Measurements from ENCODE around the gene SPRY4.
"Not testable (repeated sequence)": the region's sequence is repeated elsewhere in the genome, so short reads cannot be mapped to it uniquely, and the experiment has no call there.

SPRY4 gene

DNA sequence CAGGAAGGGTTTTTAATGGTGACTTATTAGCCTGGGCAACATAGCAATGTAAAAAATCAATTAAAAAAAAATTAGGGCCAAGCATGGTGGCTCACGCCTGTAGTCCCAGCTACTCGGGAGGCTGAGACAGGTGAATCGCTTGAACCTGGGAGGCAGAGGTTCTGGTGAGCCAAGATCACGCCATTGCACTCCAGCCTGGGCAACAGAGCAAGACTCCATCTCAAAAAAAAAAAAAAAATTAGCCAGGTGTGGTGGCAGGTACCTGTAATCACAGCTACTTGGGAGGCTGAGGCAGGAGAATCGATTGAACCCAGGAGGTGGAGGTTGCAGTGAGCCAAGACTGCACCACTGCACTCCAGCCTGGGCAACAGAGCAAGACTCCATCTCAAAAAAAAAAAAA, 27.0 kb downstream of the SPRY4 start:
- H3K27me3 Mint-ChIP-seq; H3K4me3 Mint-ChIP-seq; H3K27ac Mint-ChIP-seq; H3K36me3 Mint-ChIP-seq (ENCODE audit: low read depth); H3K4me1 Mint-ChIP-seq (ENCODE audit: low read depth); H3K9me3 Mint-ChIP-seq: not testable (repeated sequence)

DNA sequence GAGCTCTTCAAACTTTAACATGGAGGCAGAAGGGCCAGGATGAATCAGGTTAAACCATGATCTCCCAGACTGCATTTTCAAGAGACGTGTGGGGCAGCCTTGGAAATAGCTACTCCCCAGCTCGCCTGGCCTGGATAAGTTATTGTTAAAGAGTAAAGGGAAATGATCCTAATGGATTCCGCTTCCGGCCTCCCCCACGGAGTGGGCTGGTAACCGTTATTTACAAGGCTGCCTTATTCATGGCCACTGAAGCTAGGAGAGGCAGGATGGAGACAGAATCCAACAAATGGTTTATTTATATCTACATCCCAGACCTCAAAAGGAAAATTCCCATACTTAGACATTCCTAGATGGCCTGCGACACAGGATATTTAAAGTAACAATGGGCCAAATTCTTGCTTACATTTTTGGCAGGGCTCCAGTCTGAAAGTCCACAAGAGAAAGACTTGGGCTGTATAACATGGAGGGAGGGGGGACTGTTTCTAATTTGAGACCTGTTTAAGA, 27.9 kb downstream of the SPRY4 start:
- Mint-ChIP-seq H3K4me3 (no peak overlapping the region), H3K36me3 (ENCODE audit: low read depth) (no peaks in the 10 kb centered on the region), H3K27me3 (peaks cover 3% of the 10 kb centered on the region), H3K4me1 (ENCODE audit: low read depth) (no peaks in the 10 kb centered on the region), H3K27ac (no peak overlapping the region), H3K9me3 (no peaks in the 10 kb centered on the region)

DNA sequence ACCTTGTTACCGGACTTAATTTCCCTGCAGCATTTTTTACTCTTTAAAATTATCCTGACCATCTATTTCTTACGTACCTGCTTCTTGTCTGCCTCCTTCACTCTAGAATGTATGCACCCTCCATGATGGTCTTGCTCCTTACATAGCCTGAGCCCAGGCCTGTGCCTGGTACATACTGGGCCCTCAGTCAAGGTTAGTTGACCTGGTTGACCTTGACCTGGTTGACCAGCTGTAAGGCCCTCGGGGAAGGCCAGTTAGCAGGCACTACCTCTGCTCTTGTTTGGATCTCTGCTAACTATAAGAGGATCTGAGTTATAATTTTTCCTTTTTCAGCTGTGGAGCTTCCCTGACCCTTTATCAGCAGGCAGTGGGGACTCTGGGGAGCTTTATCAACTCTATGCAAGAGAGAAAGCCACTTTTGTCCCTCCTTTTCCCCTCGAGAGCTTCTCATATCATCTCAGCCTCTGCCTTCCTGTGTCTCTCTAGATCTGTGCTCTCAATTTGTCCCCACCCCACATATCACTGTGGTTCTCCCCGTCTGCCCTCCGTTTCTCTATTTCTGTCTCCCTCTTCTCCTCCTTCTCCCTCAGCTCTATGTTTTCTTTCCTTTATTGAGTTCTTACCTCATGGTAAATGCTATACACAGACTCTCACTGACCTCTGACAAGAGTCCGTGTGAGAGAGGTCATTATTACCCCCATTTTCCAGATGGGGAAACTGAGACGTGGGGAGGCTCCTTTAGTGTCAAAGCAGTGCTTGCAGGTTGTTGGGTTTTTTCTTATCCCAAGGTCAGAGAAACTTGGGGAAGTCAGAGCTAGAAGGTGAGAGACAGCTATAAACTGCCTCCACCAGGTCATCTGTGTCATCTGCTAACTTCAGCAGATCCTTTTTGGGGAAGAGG, 28.6 kb downstream of the SPRY4 start:
- H3K27ac Mint-ChIP-seq: no peak overlapping the region
- no peaks in the 10 kb centered on the region for H3K4me1 Mint-ChIP-seq (ENCODE audit: low read depth)
- H3K9me3 Mint-ChIP-seq: no peaks in the 10 kb centered on the region
- no peaks in the 10 kb centered on the region for H3K36me3 Mint-ChIP-seq (ENCODE audit: low read depth)
- peaks cover 3% of the 10 kb centered on the region for H3K27me3 Mint-ChIP-seq
- H3K4me3 Mint-ChIP-seq: no peak overlapping the region

DNA sequence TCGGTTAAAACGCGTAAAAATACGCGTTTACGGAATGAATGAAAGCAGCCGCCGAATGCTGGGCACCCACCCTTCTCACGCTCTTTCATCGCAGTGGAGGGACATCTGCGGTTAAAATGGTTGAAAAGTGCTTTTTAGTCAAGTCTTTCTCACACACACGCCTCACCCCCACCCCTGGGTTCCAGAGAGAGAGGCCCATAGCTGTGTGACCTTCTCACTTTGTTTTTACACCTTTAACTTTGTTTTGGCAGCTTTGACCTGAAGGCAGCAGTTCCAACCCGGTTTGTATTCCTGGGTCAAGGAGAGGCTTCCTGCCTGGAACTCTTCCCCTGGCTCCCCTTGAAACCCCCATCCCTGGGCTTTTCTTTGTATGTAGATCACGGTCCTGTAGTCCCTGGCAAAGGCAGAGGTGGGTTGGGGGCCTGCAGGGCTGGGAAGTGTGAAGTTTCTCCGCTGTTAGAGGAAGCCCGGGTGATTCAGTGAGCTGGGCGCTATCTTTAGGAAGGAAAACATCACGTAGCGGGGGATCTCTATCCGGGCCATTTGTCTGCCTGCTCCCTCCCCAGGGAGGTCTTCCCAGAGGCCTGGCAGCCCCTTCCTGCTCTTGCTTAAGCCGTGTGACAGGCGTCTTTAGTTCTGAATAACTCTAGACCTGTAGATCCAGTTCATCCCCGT, 29.6 kb downstream of the SPRY4 start:
- no peak overlapping the region for H3K4me3 Mint-ChIP-seq
- no peaks in the 10 kb centered on the region for H3K4me1 Mint-ChIP-seq (ENCODE audit: low read depth)
- no peak overlapping the region for H3K27ac Mint-ChIP-seq
- H3K9me3 Mint-ChIP-seq: no peaks in the 10 kb centered on the region
- no peaks in the 10 kb centered on the region for H3K36me3 Mint-ChIP-seq (ENCODE audit: low read depth)
- peaks cover 3% of the 10 kb centered on the region for H3K27me3 Mint-ChIP-seq

DNA sequence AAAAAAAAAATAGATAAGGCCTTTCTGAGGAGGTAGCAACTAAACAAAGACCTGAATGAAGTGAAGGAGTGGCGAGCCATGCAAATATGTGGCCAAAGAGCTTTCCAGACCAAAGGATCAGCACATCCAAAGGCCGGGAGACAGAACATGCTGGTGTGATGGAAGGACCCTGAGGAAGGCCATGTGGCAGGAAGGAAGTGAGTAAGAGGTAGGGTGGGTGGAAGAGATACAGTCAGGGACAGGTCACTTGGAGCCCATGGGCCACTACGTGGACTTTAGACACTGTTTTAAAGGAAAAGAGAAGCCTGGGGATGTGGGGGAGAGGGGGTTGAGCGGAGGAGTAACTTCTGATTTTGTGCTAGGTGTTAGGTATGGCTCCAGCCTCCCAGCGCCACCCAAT, 31.3 kb downstream of the SPRY4 start:
- Mint-ChIP-seq H3K4me3 (no peak overlapping the region), H3K27me3 (peaks cover 3% of the 10 kb centered on the region), H3K4me1 (ENCODE audit: low read depth) (no peaks in the 10 kb centered on the region), H3K36me3 (ENCODE audit: low read depth) (no peaks in the 10 kb centered on the region), H3K9me3 (no peaks in the 10 kb centered on the region), H3K27ac (peak overlapping the region; percentile 56)

DNA sequence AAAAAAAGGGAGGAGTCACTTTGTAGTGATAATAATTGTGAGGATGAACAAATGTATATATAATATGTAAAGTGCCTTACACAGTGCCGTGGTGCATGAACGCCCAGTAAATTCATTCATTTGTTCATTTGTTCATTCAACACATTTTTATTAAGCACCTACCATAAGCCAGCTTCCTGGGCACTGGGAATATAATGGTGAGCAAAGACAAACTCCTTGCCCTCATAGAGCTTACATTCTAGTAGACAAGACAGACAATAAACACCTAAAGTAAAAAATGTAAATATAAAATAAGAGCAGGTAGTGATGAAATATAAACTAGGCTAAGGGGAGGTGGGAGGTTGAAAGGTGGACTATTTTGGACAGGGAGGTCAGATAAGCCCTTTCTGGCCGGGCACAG, 32.0 kb downstream of the SPRY4 start:
- no peak overlapping the region for H3K27ac Mint-ChIP-seq
- H3K4me3 Mint-ChIP-seq: no peak overlapping the region
- peaks cover under 1% of the 10 kb centered on the region for H3K4me1 Mint-ChIP-seq (ENCODE audit: low read depth)
- no peaks in the 10 kb centered on the region for H3K9me3 Mint-ChIP-seq
- peaks cover 3% of the 10 kb centered on the region for H3K27me3 Mint-ChIP-seq
- no peaks in the 10 kb centered on the region for H3K36me3 Mint-ChIP-seq (ENCODE audit: low read depth)

DNA sequence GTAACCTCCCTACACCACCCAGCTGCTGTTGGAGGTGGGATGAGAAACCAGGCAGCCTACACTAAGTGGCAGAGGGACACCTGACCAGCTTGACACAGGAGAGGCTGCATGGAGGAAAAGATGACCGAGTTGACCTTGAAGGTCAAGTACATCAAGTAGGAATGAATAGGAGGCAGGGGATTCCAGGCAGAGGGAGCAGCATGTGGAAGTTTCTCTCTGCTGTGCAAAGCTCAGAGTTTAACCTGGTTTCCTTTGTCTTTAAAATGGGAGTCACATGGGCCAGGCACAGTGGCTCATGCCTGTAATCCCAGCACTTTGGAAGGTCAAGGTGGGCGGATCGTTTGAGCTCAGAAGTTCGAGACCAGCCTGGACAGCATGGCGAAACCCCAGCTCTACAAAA, 32.6 kb downstream of the SPRY4 start:
- H3K36me3 Mint-ChIP-seq (ENCODE audit: low read depth): no peaks in the 10 kb centered on the region
- H3K27me3 Mint-ChIP-seq: no peaks in the 10 kb centered on the region
- H3K27ac Mint-ChIP-seq: no peak overlapping the region

DNA sequence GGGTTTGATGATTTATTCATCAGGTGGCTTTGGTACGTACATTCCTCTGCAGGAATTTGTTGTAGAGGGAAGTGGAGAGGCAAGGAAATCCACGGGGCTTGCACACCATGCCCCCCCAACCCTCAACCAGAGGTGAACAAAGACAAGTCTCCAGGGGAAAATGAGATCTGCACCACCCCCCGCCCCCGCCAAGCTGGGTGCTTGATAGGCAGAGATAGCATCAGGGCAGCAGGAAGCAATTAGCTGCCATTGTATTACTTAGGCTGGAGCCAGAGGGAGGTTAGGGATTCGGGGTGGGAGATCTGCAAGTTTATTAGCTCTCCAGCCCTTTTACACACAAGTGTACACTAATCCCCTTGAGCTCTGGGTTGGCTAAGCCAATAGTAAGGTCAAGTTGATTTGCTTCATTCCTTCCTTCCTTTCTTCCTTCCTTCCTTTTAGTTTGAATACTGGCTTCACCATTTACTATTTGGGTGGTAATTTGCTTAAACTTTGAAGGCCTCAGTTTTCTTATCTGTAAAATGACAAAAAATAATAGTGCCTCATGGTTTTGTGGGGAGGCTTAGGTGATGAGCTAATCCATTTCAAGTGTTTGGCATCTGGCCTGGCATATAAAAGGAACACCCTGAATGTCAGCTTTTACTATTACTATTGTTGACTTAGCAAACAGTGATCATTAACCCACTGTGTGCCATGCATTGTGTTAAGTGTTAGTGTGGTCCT, 34.1 kb downstream of the SPRY4 start:
- no peak overlapping the region for H3K4me3 Mint-ChIP-seq
- H3K27me3 Mint-ChIP-seq: no peaks in the 10 kb centered on the region
- no peaks in the 10 kb centered on the region for H3K9me3 Mint-ChIP-seq
- H3K36me3 Mint-ChIP-seq (ENCODE audit: low read depth): no peaks in the 10 kb centered on the region
- H3K4me1 Mint-ChIP-seq (ENCODE audit: low read depth): peaks cover 4% of the 10 kb centered on the region
- H3K27ac Mint-ChIP-seq: no peak overlapping the region

More for the DNA sequence above, 32.6 kb downstream of the SPRY4 start:
- Mint-ChIP-seq H3K9me3 (no peaks in the 10 kb centered on the region), H3K4me3 (no peak overlapping the region), H3K4me1 (ENCODE audit: low read depth) (peaks cover 4% of the 10 kb centered on the region)

DNA sequence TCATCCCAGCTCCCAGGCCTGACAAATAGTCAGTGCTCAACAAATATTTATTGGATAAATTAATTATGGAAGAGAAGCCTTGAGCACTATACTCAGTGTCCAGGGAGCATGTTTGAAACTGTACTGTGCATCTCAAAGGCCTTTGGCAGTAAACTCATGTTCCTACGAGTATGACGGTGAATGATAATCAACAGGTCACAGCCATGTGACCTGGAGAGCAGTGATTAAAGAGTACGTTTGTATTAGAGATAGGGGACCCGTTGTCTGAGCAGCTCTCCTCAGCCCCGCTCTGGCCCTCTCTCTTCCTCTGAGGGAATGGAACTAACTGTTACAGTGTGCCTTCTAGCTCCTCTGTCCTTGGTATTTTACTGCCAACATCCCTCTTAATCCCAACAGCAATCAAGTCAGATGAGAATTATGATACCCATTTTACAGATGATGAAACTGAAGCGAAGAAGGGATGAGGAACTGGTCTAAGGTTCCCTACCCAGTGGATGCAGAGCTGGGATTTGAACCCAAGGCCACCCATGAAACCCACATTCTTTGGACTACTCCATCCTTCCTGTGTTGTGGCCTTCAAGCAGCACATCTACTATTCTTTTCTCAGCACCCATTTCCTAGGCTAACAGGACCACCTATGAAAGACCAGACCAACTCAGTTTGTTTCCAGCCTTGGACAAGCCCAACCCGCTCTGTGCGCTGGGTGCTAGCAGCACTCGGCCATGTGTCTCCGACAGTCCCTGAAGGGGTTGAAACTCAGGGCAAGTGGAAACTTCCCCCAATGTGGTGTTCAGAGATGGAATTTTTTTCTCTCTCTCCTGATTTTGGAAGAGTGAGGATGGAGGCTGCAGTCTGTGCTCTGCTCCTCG, 34.9 kb downstream of the SPRY4 start:
- Mint-ChIP-seq H3K27me3 (no peaks in the 10 kb centered on the region), H3K4me1 (ENCODE audit: low read depth) (peaks cover 4% of the 10 kb centered on the region), H3K36me3 (ENCODE audit: low read depth) (no peaks in the 10 kb centered on the region), H3K4me3 (no peak overlapping the region), H3K9me3 (no peaks in the 10 kb centered on the region), H3K27ac (no peak overlapping the region)

DNA sequence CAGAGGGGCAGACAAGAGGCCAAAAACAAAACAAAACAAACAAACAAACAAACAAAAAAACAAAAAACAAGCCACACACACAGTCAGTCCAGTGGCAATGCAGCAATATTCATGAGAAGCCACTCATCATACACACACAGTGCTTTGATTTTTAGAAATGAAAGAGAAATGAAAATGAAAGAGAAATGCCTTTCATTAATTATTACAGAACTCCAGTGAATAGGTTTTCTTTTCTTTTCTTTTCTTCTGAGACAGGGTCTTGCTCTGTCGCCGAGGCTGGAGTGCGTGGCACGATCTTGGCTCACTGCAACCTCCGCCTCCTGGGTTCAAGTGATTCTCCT, 36.9 kb downstream of the SPRY4 start:
- Mint-ChIP-seq H3K27ac (no peak overlapping the region), H3K4me3 (no peak overlapping the region), H3K9me3 (no peaks in the 10 kb centered on the region), H3K4me1 (ENCODE audit: low read depth) (peaks cover 4% of the 10 kb centered on the region), H3K27me3 (no peaks in the 10 kb centered on the region), H3K36me3 (ENCODE audit: low read depth) (no peaks in the 10 kb centered on the region)

DNA sequence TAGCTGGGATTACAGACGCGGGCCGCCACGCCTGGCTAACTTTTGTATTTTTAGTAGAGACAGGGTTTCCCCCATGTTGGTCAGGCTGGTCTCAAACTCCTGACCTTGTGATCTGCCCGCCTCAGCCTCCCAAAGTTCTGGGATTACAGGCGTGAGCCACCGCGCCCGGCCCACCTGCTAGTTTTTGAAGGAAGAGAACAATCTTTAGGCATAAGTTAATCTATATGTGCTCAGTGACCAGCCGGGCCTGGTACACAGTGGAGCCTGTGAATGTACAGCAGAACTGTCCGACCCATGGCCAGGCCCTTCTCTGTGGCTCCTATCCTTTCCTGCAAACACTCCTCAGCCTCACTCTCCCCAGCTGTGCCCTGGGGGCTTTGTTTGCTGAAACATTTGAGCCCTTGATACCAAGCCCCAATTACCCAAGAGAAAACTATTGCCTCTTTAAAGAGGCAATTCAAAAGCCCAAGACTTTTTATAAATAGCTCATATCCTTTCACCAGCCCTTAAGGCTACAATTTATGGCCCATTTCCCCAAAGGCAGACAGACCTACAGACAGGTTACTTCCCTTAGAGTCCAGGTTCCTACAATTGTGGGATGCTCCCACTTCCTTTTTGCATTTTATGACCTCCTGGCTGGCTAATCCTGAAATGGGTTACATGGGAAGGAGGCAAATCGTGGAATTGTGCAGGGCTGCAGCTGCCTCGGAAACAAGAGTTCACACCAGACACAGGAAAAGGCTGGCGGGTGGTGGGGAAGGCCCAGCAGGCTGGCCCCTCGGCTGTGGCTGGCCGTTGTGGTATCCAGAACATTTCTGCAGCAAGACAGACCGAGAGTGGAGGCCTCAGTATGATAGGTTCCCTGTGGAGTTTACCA, 37.5 kb downstream of the SPRY4 start:
- Mint-ChIP-seq H3K4me1 (ENCODE audit: low read depth) (peaks cover 4% of the 10 kb centered on the region), H3K9me3 (no peaks in the 10 kb centered on the region), H3K4me3 (no peak overlapping the region), H3K36me3 (ENCODE audit: low read depth) (no peaks in the 10 kb centered on the region), H3K27me3 (no peaks in the 10 kb centered on the region), H3K27ac (no peak overlapping the region)

DNA sequence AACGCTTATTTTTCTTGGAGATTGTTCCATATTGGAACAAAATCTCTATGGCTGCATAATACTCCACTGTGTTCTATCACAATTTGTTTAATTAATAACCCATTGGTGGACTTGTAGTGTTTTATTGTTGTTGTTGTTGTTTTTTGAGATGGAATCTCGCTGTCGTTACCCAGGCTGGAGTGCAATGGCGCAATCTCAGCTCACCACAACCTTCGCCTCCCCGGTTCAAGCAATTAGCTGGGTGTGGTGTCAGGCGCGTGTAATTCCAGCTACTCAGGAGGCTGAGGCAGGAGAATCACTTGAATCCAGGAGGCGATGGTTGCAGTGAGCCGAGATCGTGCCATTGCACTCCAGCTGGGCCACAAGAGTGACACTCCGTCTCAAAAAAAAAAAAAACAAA, 38.7 kb downstream of the SPRY4 start:
- Mint-ChIP-seq H3K4me1 (ENCODE audit: low read depth) (peaks cover 4% of the 10 kb centered on the region), H3K36me3 (ENCODE audit: low read depth) (no peaks in the 10 kb centered on the region)

DNA sequence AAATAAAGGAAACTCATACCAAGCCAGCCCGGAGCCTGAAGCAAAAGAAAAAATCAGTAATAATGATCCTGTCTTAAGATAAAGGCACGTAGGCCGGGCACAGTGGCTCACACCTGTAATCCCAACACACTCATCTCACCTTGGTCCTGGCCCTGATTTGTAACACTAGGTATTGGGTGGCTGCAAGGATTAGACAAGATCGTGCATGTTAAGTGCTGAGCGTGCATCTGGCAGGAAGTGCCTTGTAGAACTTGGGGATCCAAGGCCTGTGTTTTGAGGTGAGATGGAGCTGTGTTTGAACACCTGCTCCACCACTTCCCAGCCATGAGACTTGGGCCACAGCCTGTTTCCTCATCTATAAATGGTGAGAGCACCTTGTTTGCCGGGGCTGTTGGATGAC, 41.5 kb downstream of the SPRY4 start:
- H3K27me3 Mint-ChIP-seq: no peaks in the 10 kb centered on the region
- no peaks in the 10 kb centered on the region for H3K36me3 Mint-ChIP-seq (ENCODE audit: low read depth)
- no peak overlapping the region for H3K4me3 Mint-ChIP-seq
- peaks cover 4% of the 10 kb centered on the region for H3K4me1 Mint-ChIP-seq (ENCODE audit: low read depth)
- no peaks in the 10 kb centered on the region for H3K9me3 Mint-ChIP-seq
- H3K27ac Mint-ChIP-seq: no peak overlapping the region

More for the DNA sequence above, 38.7 kb downstream of the SPRY4 start:
- no peaks in the 10 kb centered on the region for H3K9me3 Mint-ChIP-seq
- no peak overlapping the region for H3K27ac Mint-ChIP-seq
- H3K4me3 Mint-ChIP-seq: no peak overlapping the region
- H3K27me3 Mint-ChIP-seq: no peaks in the 10 kb centered on the region

DNA sequence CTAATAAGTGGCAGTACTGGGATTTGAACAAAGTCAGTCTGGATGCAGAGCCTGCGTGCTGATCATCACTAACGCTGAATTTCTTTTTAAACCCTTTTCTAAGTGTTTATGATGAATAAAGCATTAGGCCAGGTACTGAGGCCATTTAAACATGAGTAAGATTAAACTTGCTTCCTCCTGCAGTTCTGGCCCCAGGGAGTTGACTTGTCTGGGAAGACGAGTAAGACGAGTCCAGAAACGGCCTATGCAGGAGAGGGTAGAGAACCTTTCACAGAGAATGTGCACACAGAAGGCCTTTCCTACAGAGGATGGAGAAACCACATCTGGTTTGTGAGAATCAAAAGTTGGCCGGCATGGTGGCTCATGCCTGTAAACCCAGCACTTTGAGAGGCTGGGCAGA, 42.9 kb downstream of the SPRY4 start:
- Mint-ChIP-seq H3K27me3 (no peaks in the 10 kb centered on the region), H3K36me3 (ENCODE audit: low read depth) (no peaks in the 10 kb centered on the region), H3K4me3 (no peak overlapping the region), H3K4me1 (ENCODE audit: low read depth) (no peaks in the 10 kb centered on the region), H3K9me3 (no peaks in the 10 kb centered on the region), H3K27ac (no peak overlapping the region)

Data from stimulated activated naive CD8-positive, alpha-beta T cell treated with anti-CD3 and anti-CD28 coated beads, Interleukin-15, Interleukin-2, amounts not matched to agents 100 ng/mL and 50 ng/mL, for 24 hours (primary cell).